Mammary epithelial cell (primary cell): ENCODE measurements around the gene LTBR.

Experiments used
- CTCF ChIP-seq, 2 donors: IDR thresholded peaks in 1 of 2; conservative IDR thresholded peaks in 1 of 2; 2 replicates each; pipeline ENCODE4 v1.5.1; 2011 to 2012; ENCODE audit warnings: inconsistent platforms in 2 of 2, low read length in 2 of 2, mild to moderate bottlenecking in 2 of 2, control low read depth in 1 of 2, low read depth in 1 of 2; ENCODE audit not compliant: insufficient read depth in 1 of 2; ENCODE audit errors: extremely low read depth in 1 of 2
- EZH2 ChIP-seq: IDR thresholded peaks from 2 replicates; pipeline ENCODE4 v1.6.1; 2012; ENCODE audit warnings: low read length, inconsistent platforms, borderline replicate concordance

DNA sequence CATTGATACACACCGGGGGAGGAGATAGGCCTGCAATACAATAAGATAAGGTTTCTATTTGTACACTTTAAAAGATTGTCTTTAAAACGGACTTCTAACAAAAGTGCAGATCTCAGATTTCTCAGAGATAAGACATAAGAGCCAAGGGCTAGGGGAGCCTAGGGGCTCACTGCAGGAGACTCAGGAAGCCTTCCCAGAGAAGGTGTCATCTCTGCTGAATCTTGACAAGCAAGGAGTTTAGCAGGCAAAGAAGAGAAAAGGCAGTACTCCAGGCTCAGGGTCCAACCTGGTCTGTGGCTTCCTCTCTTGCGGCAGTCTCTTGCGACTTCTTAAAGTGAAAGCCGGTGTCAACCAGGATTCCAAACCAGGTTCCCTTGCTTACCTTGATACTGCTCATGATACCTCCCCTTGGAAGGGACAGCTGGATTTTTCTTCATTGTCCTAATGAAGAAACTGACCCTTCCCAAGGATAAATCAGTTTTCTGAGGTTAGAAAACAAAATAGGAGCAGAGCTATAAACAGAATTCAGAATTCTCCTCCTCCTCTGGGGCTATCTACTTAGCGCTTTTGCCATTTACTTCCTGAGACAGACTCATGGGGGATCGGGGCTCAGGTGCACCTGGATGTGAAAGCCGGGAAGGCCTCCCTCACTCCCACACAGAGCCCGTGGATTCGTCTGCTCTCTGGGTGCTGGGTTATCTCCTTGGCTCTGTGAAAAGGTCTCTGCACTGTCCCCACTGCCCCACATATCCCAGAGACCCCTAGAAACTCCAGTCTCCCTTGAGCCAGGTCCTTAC is 6.9 kb upstream of the LTBR start:
- TF ChIP-seq CTCF (conservative IDR thresholded peaks at IDR 0.05 in 1 of 2, IDR thresholded peaks at IDR 0.05 in 1 of 2; ENCODE audit: extremely low read depth in 1 of 2, insufficient read depth in 1 of 2, low read depth in 1 of 2, low read length in 2 of 2): no peak
- TF ChIP-seq EZH2: no peak
